ENCODE data around the gene GPRASP3.
"Not testable (repeated sequence)": the region's sequence is repeated elsewhere in the genome, so short reads cannot be mapped to it uniquely, and the experiment has no call there.

GPRASP3 gene

GRCh38 chrX:102720237-102721168 lies at the start of gene GPRASP3:
TSS of gene GPRASP3 (plus strand) at chrX:102720743. CDS start at chrX:102748996, 28,253 bp downstream.
- DNase-seq, result peak; percentile 3

- DNase-seq, result no peak
Observed at GRCh38 chrX:102672856-102673255, 47.7 kb upstream of the GPRASP3 start.

- not testable (repeated sequence) for DNase-seq
Observed at GRCh38 chrX:102677479-102677878, 43.1 kb upstream of the GPRASP3 start.

- DNase-seq, result no peak
Observed at GRCh38 chrX:102684772-102685520, 35.6 kb upstream of the GPRASP3 start.

GRCh38 chrX:102694749-102695148 lies 25.8 kb upstream of the GPRASP3 start:
- no peak for DNase-seq

GRCh38 chrX:102696306-102696705 lies 24.2 kb upstream of the GPRASP3 start:
- DNase-seq, result no peak

- no peak for DNase-seq
Observed at GRCh38 chrX:102697494-102697893, 23.0 kb upstream of the GPRASP3 start.

GRCh38 chrX:102708900-102709299 lies 11.6 kb upstream of the GPRASP3 start:
- no peak for DNase-seq

- DNase-seq, result no peak
Observed at GRCh38 chrX:102711872-102712215, 8.7 kb upstream of the GPRASP3 start.

- no peak for DNase-seq
Observed at GRCh38 chrX:102712216-102712966, 8.2 kb upstream of the GPRASP3 start, which contains the start of gene GPRASP2. TSS of gene GPRASP2 (plus strand) at chrX:102712448. CDS start at chrX:102714870, 2,422 bp downstream.

GRCh38 chrX:102712981-102713625 lies 7.4 kb upstream of the GPRASP3 start:
- DNase-seq, result no peak

GRCh38 chrX:102714994-102715393 lies 5.5 kb upstream of the GPRASP3 start:
- DNase-seq, result no peak

GRCh38 chrX:102715967-102716366 lies 4.6 kb upstream of the GPRASP3 start:
- no peak for DNase-seq

GRCh38 chrX:102721169-102721506 lies 595 bp downstream of the GPRASP3 start:
- DNase-seq, result not testable (repeated sequence)

- no peak for DNase-seq
Observed at GRCh38 chrX:102723456-102723855, 2.9 kb downstream of the GPRASP3 start.

- no peak for DNase-seq
Observed at GRCh38 chrX:102727761-102728160, 7.2 kb downstream of the GPRASP3 start.

GRCh38 chrX:102728646-102729045 lies 8.1 kb downstream of the GPRASP3 start:
- DNase-seq, result no peak

GRCh38 chrX:102739657-102740056 lies 19.1 kb downstream of the GPRASP3 start:
- no peak for DNase-seq

- DNase-seq, result no peak
Observed at GRCh38 chrX:102744307-102744706, 23.8 kb downstream of the GPRASP3 start.

GRCh38 chrX:102745513-102745856 lies 24.9 kb downstream of the GPRASP3 start:
- no peak for DNase-seq

GRCh38 chrX:102745857-102746584 lies 25.5 kb downstream of the GPRASP3 start:
- DNase-seq, result no peak

- DNase-seq, result no peak
Observed at GRCh38 chrX:102765217-102765616, 44.7 kb downstream of the GPRASP3 start.
